Endothelial cell of umbilical vein (primary cell): ENCODE results near the gene BMPR1B. TPM values are rescaled to one million over a fixed set of nuclear protein-coding genes. Genes with fewer than 3 reads are reported as not detected.
"Not testable (repeated sequence)": the region's sequence is repeated elsewhere in the genome, so short reads cannot be mapped to it uniquely, and the experiment has no call there.

Experiments
- BruUV-seq: library from RNA; stranded (reverse); fragments of 400-500 nt; replicated peaks from 2 replicates; lab custom pipeline; 2021; lab: Mats Ljungman, UMichigan
- CTCF ChIA-PET: fragments of 300-600, 350-600 bp; sonication (Branson Sonifier 250); formaldehyde crosslinking; loops from one replicate; lab custom pipeline; 2021; ENCODE audit warnings: antibody characterized with exemption, inconsistent platforms; lab: Charles Lee
- POLR2A ChIA-PET: fragments of 300-600, 350-600 bp; sonication (Branson Sonifier 250); formaldehyde crosslinking; loops from one replicate; lab custom pipeline; 2021; ENCODE audit warnings: antibody characterized with exemption, inconsistent platforms; lab: Charles Lee
- DNase-seq: peaks from one replicate; pipeline ENCODE4 v3.0.0-alpha.2; 2011; ENCODE audit warnings: low read depth, low spot score
- FAIRE-seq: peaks from 2 replicates; lab custom pipeline; 2011; peaks lifted over from hg19 to GRCh38; lab: Jason Lieb, UNC
- H2AFZ ChIP-seq: 2 replicates; pipeline ENCODE4 v1.6.0; 2012; ENCODE audit warnings: low read depth, low read length, control low read depth, inconsistent platforms
- H3K27ac ChIP-seq: 2 replicates; pipeline ENCODE4 v1.5.1; 2011; ENCODE audit warnings: low read depth, mild to moderate bottlenecking, control low read depth, low read length, moderate library complexity; ENCODE audit not compliant: insufficient read depth
- H3K27me3 ChIP-seq, 2 experiments: 2 replicates each; pipeline versions ENCODE4 v1.6.0 to v1.6.1; 2011; ENCODE audit warnings: low read length in 2 of 2, mixed read lengths in 1 of 2; ENCODE audit not compliant: control insufficient read depth in 2 of 2, insufficient read depth in 2 of 2
- H3K36me3 ChIP-seq, 2 experiments: 2 replicates in 1 of 2; 3 replicates in 1 of 2; pipeline ENCODE4 v1.5.1; 2011; ENCODE audit warnings: low read length in 2 of 2, mild to moderate bottlenecking in 1 of 2, moderate library complexity in 1 of 2; ENCODE audit not compliant: control insufficient read depth in 2 of 2, insufficient read depth in 2 of 2; ENCODE audit errors: extremely low read depth in 1 of 2
- H3K4me1 ChIP-seq: 3 replicates; pipeline ENCODE4 v1.5.1; 2011; ENCODE audit warnings: mild to moderate bottlenecking, low read length; ENCODE audit not compliant: control insufficient read depth, insufficient read depth; ENCODE audit errors: extremely low read depth
- H3K4me2 ChIP-seq: 2 replicates; pipeline ENCODE4 v1.6.1; 2011; ENCODE audit warnings: low read length, control low read depth, mixed read lengths; ENCODE audit not compliant: insufficient read depth
- H3K4me3 ChIP-seq, 3 experiments: fragments of 200-600 bp in 1 of 3; sonication (generic), shearing (Covaris generic) in 1 of 3; replicated peaks in 1 of 3; 2 replicates each; pipeline ENCODE4 v1.5.1; 2011 to 2016; ENCODE audit warnings: control low read depth in 3 of 3, low read length in 3 of 3, mild to moderate bottlenecking in 2 of 3, inconsistent platforms in 1 of 3, low read depth in 1 of 3, moderate library complexity in 1 of 3; ENCODE audit not compliant: insufficient read depth in 1 of 3
- H3K79me2 ChIP-seq: 2 replicates; pipeline ENCODE4 v1.6.0; 2012; ENCODE audit warnings: low read length, inconsistent platforms; ENCODE audit not compliant: control insufficient read depth, insufficient read depth
- H3K9ac ChIP-seq: replicated peaks from 2 replicates; pipeline ENCODE3; 2011; ENCODE audit warnings: low read length, control low read depth; ENCODE audit not compliant: insufficient read depth; ENCODE audit errors: extremely low read depth
- H3K9me1 ChIP-seq: replicated peaks from 3 replicates; pipeline ENCODE4 v1.6.0; 2011; ENCODE audit warnings: mild to moderate bottlenecking, low read length; ENCODE audit not compliant: control insufficient read depth, insufficient read depth; ENCODE audit errors: extremely low read depth
- H3K9me3 ChIP-seq: replicated peaks from 2 replicates; pipeline ENCODE4 v1.5.1; 2012; ENCODE audit warnings: low read length, inconsistent platforms; ENCODE audit not compliant: control insufficient read depth, insufficient read depth
- H4K20me1 ChIP-seq: replicated peaks from 2 replicates; pipeline ENCODE3; 2011; ENCODE audit warnings: mild to moderate bottlenecking, low read length; ENCODE audit not compliant: control insufficient read depth, insufficient read depth; ENCODE audit errors: extremely low read depth
- CTCF ChIP-seq, 2 donors: IDR thresholded peaks; 1 replicate in 1 of 2; 2 replicates in 1 of 2; pipeline ENCODE4 v1.5.1; 2011; ENCODE audit warnings: low read length in 2 of 2, mild to moderate bottlenecking in 2 of 2, moderate library complexity in 2 of 2, control low read depth in 1 of 2, inconsistent platforms in 1 of 2, low read depth in 1 of 2; ENCODE audit not compliant: insufficient read depth in 1 of 2; ENCODE audit errors: extremely low read depth in 1 of 2
- EZH2 ChIP-seq: IDR thresholded peaks from 2 replicates; pipeline ENCODE4 v1.6.1; 2012; ENCODE audit warnings: borderline replicate concordance, low read depth, mild to moderate bottlenecking, moderate library complexity, low read length, inconsistent platforms; ENCODE audit not compliant: severe bottlenecking
- FOS ChIP-seq: IDR thresholded peaks from 2 replicates; pipeline ENCODE4 v1.6.1; 2011; ENCODE audit warnings: mild to moderate bottlenecking, low read length, moderate library complexity, borderline replicate concordance; ENCODE audit not compliant: insufficient read depth
- GATA2 ChIP-seq: IDR thresholded peaks from 2 replicates; pipeline ENCODE4 v1.7.0; 2011; ENCODE audit warnings: low read depth, mild to moderate bottlenecking, moderate library complexity, mixed read lengths, low read length; ENCODE audit not compliant: insufficient read length, insufficient read depth
- JUN ChIP-seq: IDR thresholded peaks from 2 replicates; pipeline ENCODE4 v1.6.1; 2011; ENCODE audit warnings: borderline replicate concordance, low read depth; ENCODE audit not compliant: insufficient read length, insufficient read depth
- MAX ChIP-seq: IDR thresholded peaks from 2 replicates; pipeline ENCODE4 v1.6.1; 2011; ENCODE audit not compliant: insufficient read depth, insufficient read length
- MYC ChIP-seq: IDR thresholded peaks from one replicate; pipeline ENCODE4 v1.6.1; 2011; ENCODE audit warnings: mild to moderate bottlenecking, low read depth, low read length
- POLR2A ChIP-seq: IDR thresholded peaks from 2 replicates; pipeline ENCODE4 v1.6.1; 2012; ENCODE audit warnings: low read depth, mild to moderate bottlenecking, control low read depth, low read length
- POLR2AphosphoS5 ChIP-seq: IDR thresholded peaks from 2 replicates; pipeline ENCODE4 v1.6.1; 2012; ENCODE audit warnings: low read depth, mild to moderate bottlenecking, control low read depth, low read length, moderate library complexity; ENCODE audit not compliant: insufficient read depth
- dilution Hi-C: fragments of 300-500 bp; cut with MboI; formaldehyde crosslinking; loops from one replicate; pipeline ENCODE4 v1.15.0; 2019; ENCODE audit warnings: low sequenced_read_pairs; ENCODE audit not compliant: extremely low pct_ligation_motif_present
- intact Hi-C: fragments of 100-400 bp; cut with micrococcal nuclease; formaldehyde crosslinking; loops from one replicate; pipeline ENCODE4 v1.10.0; 2022
- polyA plus RNA-seq, 4 experiments: library from polyadenylated mRNA; depleted of rRNA in 3 of 4; stranded (reverse) in 3 of 4; unstranded in 1 of 4; fragments of >200 nt; gene quantifications; 2 replicates each; pipeline versions ENCODE4 v1.2.1 to v1.2.3, GENCODE V29; 2011 to 2012; ENCODE audit warnings: missing spikeins in 1 of 4
- total RNA-seq: library from RNA; stranded (reverse); gene quantifications from 2 replicates; pipeline ENCODE4 v1.2.3, GENCODE V29; 2021

Gene BMPR1B
- total and polyA plus RNA-seq, 2 donors (not counting 3 experiments of a cell fraction or from before 2014, with no cell fraction given) = 0.28 to 2.1 TPM

- H3K9me1 ChIP-seq = no peaks in the 10 kb centered on the region
- intact Hi-C loops = loop anchor here (10.0 kb wide), 2 partner anchors 375 to 825 kb away; partner anchors contain the start of gene BMPR1B
- FAIRE-seq (peak; percentile 86), DNase-seq (peak; percentile 93)
- TF ChIP-seq POLR2A (no peak), GATA2 (no peak), JUN (no peak), EZH2 (no peak), MYC (no peak), POLR2AphosphoS5 (peak; percentile 47), CTCF (IDR thresholded peaks at IDR 0.05; ENCODE audit: extremely low read depth in 1 of 2, insufficient read depth in 1 of 2, low read depth in 1 of 2, low read length in 2 of 2) (no peak), MAX (no peak), FOS (peak; percentile 74)
- H3K27me3 ChIP-seq = no peaks in the 10 kb centered on the region
- no peaks in the 10 kb centered on the region for H3K79me2 ChIP-seq
- dilution Hi-C loops = no loop called here
- no TSS peak for BruUV-seq
- H2AFZ ChIP-seq = peak overlapping the region; percentile 73
- H3K4me3 ChIP-seq = peak overlapping the region in 1 of 3 experiments; percentile 50
- no peaks in the 10 kb centered on the region for H4K20me1 ChIP-seq
- peak overlapping the region; percentile 95 for H3K4me2 ChIP-seq
- CTCF ChIA-PET = interaction anchor here (0.9 to 1.3 kb wide), 3 partner anchors 17 to 722 kb away, joined by 3 to 6 read pairs (median 4); no protein-coding TSS in a partner anchor
- H3K36me3 ChIP-seq = no peaks in the 10 kb centered on the region
- peak overlapping the region; percentile 77 for H3K9ac ChIP-seq
- H3K4me1 ChIP-seq = peaks cover 16% of the 10 kb centered on the region
- H3K9me3 ChIP-seq = no peaks in the 10 kb centered on the region
- POLR2A ChIA-PET = no interaction called here
- peak overlapping the region; percentile 97 for H3K27ac ChIP-seq
Measured at GRCh38 chr4:95129821-95130311, 372.1 kb downstream of the BMPR1B start.

GRCh38 chr4:95134016-95134415 lies 376.3 kb downstream of the BMPR1B start:
- not testable (repeated sequence) for FAIRE-seq

GRCh38 chr4:95139424-95139823 lies 381.7 kb downstream of the BMPR1B start:
- H3K4me3 ChIP-seq, POLR2A ChIA-PET, H3K9me3 ChIP-seq, H3K9me1 ChIP-seq, DNase-seq, H3K79me2 ChIP-seq, CTCF ChIA-PET, dilution Hi-C loops, H3K4me1 ChIP-seq, H3K9ac ChIP-seq, BruUV-seq, H3K27ac ChIP-seq, H3K27me3 ChIP-seq, FAIRE-seq, H2AFZ ChIP-seq, H3K4me2 ChIP-seq, intact Hi-C loops, H4K20me1 ChIP-seq, H3K36me3 ChIP-seq: not testable (repeated sequence)

More at GRCh38 chr4:95134016-95134415, 376.3 kb downstream of the BMPR1B start:
- H3K79me2 ChIP-seq, H4K20me1 ChIP-seq, H3K9me3 ChIP-seq, H3K9me1 ChIP-seq, CTCF ChIA-PET, H3K4me3 ChIP-seq, intact Hi-C loops, H3K36me3 ChIP-seq, H3K4me2 ChIP-seq, H3K9ac ChIP-seq, H2AFZ ChIP-seq, POLR2A ChIA-PET, BruUV-seq, DNase-seq, dilution Hi-C loops, H3K27me3 ChIP-seq, H3K27ac ChIP-seq: not testable (repeated sequence)
- H3K4me1 ChIP-seq = peaks cover 15% of the 10 kb centered on the region
